Measurements from ENCODE around the gene MYOCD.

Gene MYOCD

DNA sequence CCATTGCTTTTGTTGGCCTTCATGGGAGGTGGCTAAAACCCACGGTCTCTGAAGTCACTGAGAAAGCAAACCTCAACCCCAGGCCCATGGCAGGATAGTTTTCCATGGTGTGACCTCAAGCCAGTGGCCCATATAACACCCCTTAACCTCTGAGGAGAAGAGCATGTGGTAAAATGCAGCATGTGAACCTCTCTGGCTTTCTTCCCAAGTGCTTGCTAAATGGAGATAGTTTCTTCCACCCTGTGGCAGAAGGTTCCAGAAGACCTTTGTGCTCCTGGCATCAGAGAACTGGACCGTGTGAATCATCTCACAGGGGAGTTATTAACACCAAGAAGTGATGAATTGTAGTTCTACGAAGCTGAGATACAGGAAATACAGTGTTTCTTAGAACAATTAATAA is 47.3 kb downstream of the MYOCD start:
- no peak for DNase-seq

GRCh38 chr17:12719948-12720347 is 54.3 kb downstream of the MYOCD start:
- no peak for DNase-seq

- no peak for DNase-seq
Measured at GRCh38 chr17:12721581-12721980, 55.9 kb downstream of the MYOCD start.

DNA sequence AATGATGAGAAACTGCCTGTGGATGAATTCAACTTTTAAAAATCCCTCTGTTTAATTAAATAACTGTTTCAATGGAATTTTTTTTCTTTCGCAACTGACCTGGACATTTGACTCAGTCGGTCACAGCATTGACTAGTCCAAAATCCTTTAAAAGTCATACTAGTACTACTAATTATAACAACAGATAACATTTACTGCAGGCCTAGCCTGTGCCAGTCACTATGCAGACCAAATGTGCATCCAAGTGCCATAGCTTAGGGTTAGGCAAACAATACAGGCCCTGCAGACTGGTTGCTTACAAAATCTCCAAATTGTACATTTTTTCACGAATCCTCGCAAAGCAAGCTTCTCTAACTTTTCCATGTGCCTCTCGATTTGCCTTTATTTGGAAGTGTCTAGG is 56.6 kb downstream of the MYOCD start:
- DNase-seq = no peak

- no peak for DNase-seq
Measured at GRCh38 chr17:12726131-12726530, 60.4 kb downstream of the MYOCD start.

DNA sequence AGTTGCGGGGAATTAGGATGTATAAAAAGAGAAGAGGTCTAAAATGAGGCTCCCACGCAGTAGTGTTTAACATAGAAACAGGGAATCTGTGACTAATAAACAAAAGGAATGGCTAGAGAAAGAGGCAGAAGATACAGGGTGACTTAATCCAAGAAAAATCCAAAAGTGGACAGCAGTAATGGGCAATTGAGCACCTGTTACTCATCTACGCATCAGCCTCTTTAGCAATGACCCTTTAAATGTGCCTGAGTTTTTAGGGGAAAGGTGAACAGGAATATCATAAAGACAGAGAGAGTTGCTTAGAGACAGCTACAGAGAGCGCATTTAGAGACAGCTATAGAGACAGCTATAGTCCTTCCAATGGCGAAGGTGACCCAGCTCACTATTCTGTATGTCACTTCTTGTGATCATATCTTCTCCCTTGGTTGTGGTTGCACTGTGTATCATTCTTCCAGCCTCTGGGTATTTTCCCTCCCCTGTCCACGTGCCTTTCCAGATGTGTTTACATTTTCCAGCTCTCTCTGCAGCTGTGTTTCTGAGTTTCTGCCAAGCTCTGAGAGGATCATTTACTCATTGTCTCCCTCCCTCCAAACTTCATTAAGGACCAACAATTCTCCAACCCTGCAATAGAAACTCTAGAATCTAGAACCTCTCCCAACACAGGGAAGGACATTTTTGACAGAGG is 61.5 kb downstream of the MYOCD start:
- DNase-seq = no peak

- DNase-seq = no peak
Measured at GRCh38 chr17:12727881-12728280, 62.2 kb downstream of the MYOCD start.

- DNase-seq = no peak
Measured at GRCh38 chr17:12729086-12729485, 63.4 kb downstream of the MYOCD start.

GRCh38 chr17:12730421-12730820 is 64.7 kb downstream of the MYOCD start:
- DNase-seq = no peak

- no peak for DNase-seq
Measured at GRCh38 chr17:12730931-12731521, 65.3 kb downstream of the MYOCD start.

GRCh38 chr17:12731839-12732238 is 66.1 kb downstream of the MYOCD start:
- no peak for DNase-seq

GRCh38 chr17:12732366-12732765 is 66.7 kb downstream of the MYOCD start:
- no peak for DNase-seq

GRCh38 chr17:12734926-12735325 is 69.2 kb downstream of the MYOCD start:
- no peak for DNase-seq

- DNase-seq = no peak
Measured at GRCh38 chr17:12735517-12735916, 69.8 kb downstream of the MYOCD start.

DNA sequence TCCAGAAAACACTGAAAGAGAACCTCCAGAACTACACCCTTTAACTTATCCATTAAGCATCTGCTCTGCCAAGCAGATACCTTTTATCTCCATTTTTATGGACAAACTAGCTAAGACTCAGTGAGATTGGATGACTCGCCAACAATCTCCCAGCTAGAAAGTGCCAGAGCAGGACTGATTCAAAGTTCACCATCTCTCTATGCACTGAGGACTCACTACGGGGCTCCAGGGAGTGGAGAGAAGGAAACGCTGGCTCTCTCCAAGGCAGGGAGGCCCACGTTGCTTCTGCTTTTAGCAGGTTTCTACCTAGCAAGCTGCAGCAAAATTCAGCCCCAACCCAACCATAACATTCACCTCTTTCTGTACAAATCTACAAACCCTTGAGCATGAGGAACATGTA is 70.8 kb downstream of the MYOCD start:
- DNase-seq = no peak

DNA sequence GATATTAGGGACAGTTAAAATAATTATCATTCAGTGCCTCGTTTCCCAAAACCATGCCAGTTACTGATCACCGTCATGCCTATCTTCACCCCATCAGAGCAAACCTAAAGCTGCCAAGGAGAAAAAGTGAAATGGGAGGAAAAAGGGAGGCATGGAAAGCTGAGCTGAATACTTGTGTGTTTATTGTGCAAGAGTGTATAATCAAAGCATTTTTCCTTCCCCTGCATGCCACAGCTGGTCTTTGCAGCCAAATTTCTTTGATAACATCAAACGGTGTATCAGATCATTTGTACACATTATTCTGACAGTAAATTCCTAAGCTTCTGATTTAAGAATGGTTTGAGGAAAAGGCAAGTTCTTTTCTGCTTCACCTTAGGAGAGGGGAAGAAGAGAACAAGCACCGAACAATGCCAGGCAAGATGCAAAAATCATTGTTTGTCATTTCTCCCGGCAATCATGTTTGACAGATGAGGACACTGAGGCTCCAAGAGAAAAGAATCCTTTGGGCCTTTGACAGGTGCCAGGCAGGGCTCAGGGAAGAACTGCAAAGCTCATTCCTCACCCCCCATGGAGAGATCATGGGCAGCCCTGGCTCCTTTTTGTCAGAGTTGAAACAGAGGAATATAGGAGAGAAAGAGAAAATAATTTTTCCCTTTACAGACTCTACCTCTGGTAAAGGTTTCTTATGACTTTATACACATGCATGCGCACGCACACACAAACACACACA is 72.2 kb downstream of the MYOCD start:
- DNase-seq = no peak

DNA sequence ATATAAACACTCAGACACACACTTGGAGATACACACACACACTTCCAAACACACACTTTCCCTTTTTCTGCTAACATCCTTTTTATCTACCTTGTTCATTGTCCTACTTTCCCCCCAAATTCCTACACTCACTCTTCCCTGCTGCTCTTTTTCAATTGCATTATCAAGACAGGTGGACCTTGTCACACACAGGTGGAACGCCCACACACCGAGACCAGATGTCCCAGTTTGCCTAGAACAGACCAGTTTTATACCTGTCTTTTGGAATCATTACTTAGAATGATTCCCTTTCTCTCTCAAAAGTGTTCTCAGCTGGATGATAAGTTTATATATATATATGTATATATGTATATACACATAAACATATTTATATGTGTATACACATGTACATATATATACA is 72.9 kb downstream of the MYOCD start:
- no peak for DNase-seq

GRCh38 chr17:12739500-12739899 is 73.8 kb downstream of the MYOCD start:
- no peak for DNase-seq

- no peak for DNase-seq
Measured at GRCh38 chr17:12743046-12743445, 77.4 kb downstream of the MYOCD start.

- DNase-seq = no peak
Measured at GRCh38 chr17:12744298-12744697, 78.6 kb downstream of the MYOCD start.

GRCh38 chr17:12744786-12745185 is 79.1 kb downstream of the MYOCD start:
- no peak for DNase-seq

- DNase-seq = no peak
Measured at GRCh38 chr17:12745486-12745885, 79.8 kb downstream of the MYOCD start.

DNA sequence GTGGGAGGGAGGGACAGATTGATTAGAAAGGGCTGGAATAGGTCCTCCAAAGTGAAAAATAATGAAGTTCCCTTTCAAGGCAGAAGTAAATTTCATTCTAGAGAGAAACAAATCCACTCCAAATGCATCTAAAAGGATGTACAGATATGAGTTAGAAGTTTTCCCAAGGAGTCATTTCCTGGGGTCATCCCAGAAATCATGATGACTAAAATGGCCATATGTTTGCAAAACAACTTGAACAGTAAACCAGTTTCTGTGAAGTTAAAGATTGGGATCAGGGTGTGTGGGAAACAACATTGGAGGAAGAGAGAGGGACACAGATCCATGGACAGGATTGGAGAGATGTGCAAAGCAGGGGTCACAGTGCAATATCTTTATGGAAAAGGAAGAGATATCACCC is 91.1 kb downstream of the MYOCD start:
- no peak for DNase-seq

DNA sequence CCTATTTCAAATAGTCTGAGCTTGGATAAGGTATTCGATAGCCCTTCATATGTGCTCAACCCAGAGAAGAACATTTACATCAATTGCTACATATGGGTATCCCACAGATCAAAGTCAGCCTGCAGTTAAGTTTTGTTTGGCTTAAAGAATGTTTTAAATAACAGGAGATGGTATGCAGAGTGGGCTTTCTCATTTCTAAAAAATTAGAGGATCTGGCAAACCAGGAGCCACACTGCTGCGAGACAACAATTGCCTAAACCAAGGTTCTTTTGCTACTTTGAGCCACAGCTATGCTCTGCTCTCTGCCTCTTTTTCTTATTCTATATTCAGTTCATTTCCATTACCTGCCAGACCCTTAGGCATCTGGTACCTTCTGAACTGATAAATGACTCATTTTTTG is 93.4 kb downstream of the MYOCD start:
- no peak for DNase-seq

Data from left hindlimb (tissue), 1 donor.